H9 (cell line): ENCODE data around the gene KISS1R. TPM values are rescaled to one million over a fixed set of nuclear protein-coding genes. Genes with fewer than 3 reads are reported as not detected.

Experiments
- DNase-seq: peaks from one replicate; pipeline ENCODE4 v3.0.0-alpha.2; 2017
- H2AFZ ChIP-seq: one replicate; pipeline ENCODE4 v1.6.1; 2013; ENCODE audit warnings: mild to moderate bottlenecking, low read length, control low read depth, moderate library complexity
- H2AK5ac ChIP-seq: 2 replicates; pipeline ENCODE4 v1.6.1; 2013; ENCODE audit warnings: low read length, control low read depth, mixed read lengths; ENCODE audit not compliant: insufficient read length
- H2BK120ac ChIP-seq: one replicate; pipeline ENCODE4 v1.6.1; 2013; ENCODE audit warnings: low read depth, mild to moderate bottlenecking, low read length, control low read depth, inconsistent platforms; ENCODE audit not compliant: poor library complexity, severe bottlenecking
- H2BK12ac ChIP-seq: 2 replicates; pipeline ENCODE4 v1.6.1; 2013; ENCODE audit warnings: low read length, control low read depth, mixed read lengths, low read depth; ENCODE audit not compliant: insufficient read length
- H2BK15ac ChIP-seq: 2 replicates; pipeline ENCODE4 v1.6.1; 2013; ENCODE audit warnings: low read depth, low read length, control low read depth
- H2BK20ac ChIP-seq: one replicate; pipeline ENCODE4 v1.6.1; 2013; ENCODE audit warnings: low read depth, mild to moderate bottlenecking, low read length, control low read depth, inconsistent platforms; ENCODE audit not compliant: poor library complexity, severe bottlenecking
- H2BK5ac ChIP-seq: 2 replicates; pipeline ENCODE4 v1.6.1; 2013; ENCODE audit warnings: low read length, control low read depth, mixed read lengths; ENCODE audit not compliant: insufficient read length
- H3K14ac ChIP-seq: 2 replicates; pipeline ENCODE4 v1.6.1; 2013; ENCODE audit warnings: low read length, control low read depth; ENCODE audit not compliant: insufficient read depth
- H3K18ac ChIP-seq: 2 replicates; pipeline ENCODE4 v1.6.1; 2013; ENCODE audit warnings: low read depth, mild to moderate bottlenecking, mixed read lengths, low read length, control low read depth; ENCODE audit not compliant: insufficient read length
- H3K23ac ChIP-seq: 2 replicates; pipeline ENCODE4 v1.6.1; 2013; ENCODE audit warnings: low read length, control low read depth, mixed read lengths, low read depth; ENCODE audit not compliant: insufficient read length
- H3K23me2 ChIP-seq: 2 replicates; pipeline ENCODE4 v1.6.1; 2013; ENCODE audit warnings: low read depth, mild to moderate bottlenecking, mixed read lengths, low read length, control low read depth; ENCODE audit not compliant: insufficient read length, poor library complexity, severe bottlenecking
- H3K27ac ChIP-seq: 2 replicates; pipeline ENCODE4 v1.5.1; 2013; ENCODE audit warnings: low read length, control low read depth, mixed read lengths, low read depth; ENCODE audit not compliant: insufficient read length
- H3K27me3 ChIP-seq: 2 replicates; pipeline ENCODE4 v1.6.1; 2013; ENCODE audit warnings: low read length, control low read depth, inconsistent platforms; ENCODE audit not compliant: insufficient read depth
- H3K4ac ChIP-seq: 2 replicates; pipeline ENCODE4 v1.6.1; 2013; ENCODE audit warnings: low read depth, mild to moderate bottlenecking, control low read depth, inconsistent platforms, low read length, moderate library complexity
- H3K4me1 ChIP-seq: 2 replicates; pipeline ENCODE4 v1.6.1; 2013; ENCODE audit warnings: low read length, control low read depth, inconsistent platforms; ENCODE audit not compliant: insufficient read depth
- H3K4me2 ChIP-seq: 2 replicates; pipeline ENCODE4 v1.6.1; 2013; ENCODE audit warnings: low read length, control low read depth, mixed read lengths; ENCODE audit not compliant: insufficient read length, insufficient read depth
- H3K56ac ChIP-seq: 2 replicates; pipeline ENCODE4 v1.6.1; 2013; ENCODE audit warnings: low read depth, mild to moderate bottlenecking, mixed read lengths, low read length, control low read depth; ENCODE audit not compliant: insufficient read length
- H3K79me1 ChIP-seq: 2 replicates; pipeline ENCODE4 v1.6.1; 2013; ENCODE audit warnings: low read depth, mild to moderate bottlenecking, moderate library complexity, low read length, control low read depth, inconsistent platforms; ENCODE audit not compliant: insufficient read depth, poor library complexity, severe bottlenecking
- H3K79me2 ChIP-seq: 2 replicates; pipeline ENCODE4 v1.6.1; 2013; ENCODE audit warnings: low read length, control low read depth, inconsistent platforms; ENCODE audit not compliant: insufficient read depth
- H3K9ac ChIP-seq: 2 replicates; pipeline ENCODE4 v1.6.1; 2013; ENCODE audit warnings: low read length, control low read depth, mixed read lengths; ENCODE audit not compliant: insufficient read length; ENCODE audit errors: extremely low read depth
- H3K9me3 ChIP-seq: one replicate; pipeline ENCODE4 v1.6.1; 2013; ENCODE audit warnings: low read depth, low read length, inconsistent platforms; ENCODE audit not compliant: control insufficient read depth
- H3T11ph ChIP-seq: one replicate; pipeline ENCODE4 v1.6.1; 2013; ENCODE audit warnings: mild to moderate bottlenecking, low read length, control low read depth, inconsistent platforms
- H4K20me1 ChIP-seq: one replicate; pipeline ENCODE4 v1.6.1; 2013; ENCODE audit not compliant: control insufficient read depth, insufficient read length, insufficient read depth
- H4K5ac ChIP-seq: 2 replicates; pipeline ENCODE4 v1.6.1; 2013; ENCODE audit warnings: low read depth, mild to moderate bottlenecking, mixed read lengths, low read length, control low read depth; ENCODE audit not compliant: insufficient read length
- H4K8ac ChIP-seq: replicated peaks from 2 replicates; pipeline ENCODE4 v1.6.1; 2013; ENCODE audit warnings: low read length, control low read depth, mixed read lengths, low read depth; ENCODE audit not compliant: insufficient read length
- H4K91ac ChIP-seq: 2 replicates; pipeline ENCODE4 v1.6.1; 2013; ENCODE audit warnings: low read depth, mild to moderate bottlenecking, moderate library complexity, mixed read lengths, low read length, control low read depth; ENCODE audit not compliant: insufficient read length
- H3K27ac Mint-ChIP-seq, 3 experiments: 2 replicates in 2 of 3; 3 replicates in 1 of 3; pipeline ENCODE4 v1.8.0; 2020 to 2021; ENCODE audit warnings: mixed read lengths in 3 of 3, mild to moderate bottlenecking in 1 of 3, moderate library complexity in 1 of 3
- H3K27me3 Mint-ChIP-seq: 2 replicates; pipeline ENCODE4 v1.8.0; 2021; ENCODE audit warnings: low read depth, mild to moderate bottlenecking, moderate library complexity, mixed read lengths
- H3K36me3 Mint-ChIP-seq, 3 experiments: 2 replicates in 2 of 3; 3 replicates in 1 of 3; pipeline ENCODE4 v1.8.0; 2020 to 2021; ENCODE audit warnings: low read depth in 3 of 3, mixed read lengths in 3 of 3; ENCODE audit not compliant: insufficient read depth in 1 of 3
- H3K4me1 Mint-ChIP-seq, 2 experiments: 2 replicates each; pipeline ENCODE4 v1.8.0; 2020; ENCODE audit warnings: mixed read lengths in 2 of 2
- H3K4me3 Mint-ChIP-seq, 2 experiments: 2 replicates in 1 of 2; 3 replicates in 1 of 2; pipeline ENCODE4 v1.8.0; 2020 to 2021; ENCODE audit warnings: mild to moderate bottlenecking in 2 of 2, mixed read lengths in 2 of 2, moderate library complexity in 1 of 2
- H3K9me3 Mint-ChIP-seq, 2 experiments: 2 replicates in 1 of 2; 3 replicates in 1 of 2; pipeline ENCODE4 v1.8.0; 2020; ENCODE audit warnings: mild to moderate bottlenecking in 2 of 2, mixed read lengths in 2 of 2, moderate library complexity in 1 of 2
- CTCF ChIP-seq: fragments of 200-600 bp; sonication (generic); conservative IDR thresholded peaks from 3 replicates; pipeline ENCODE4 v1.8.0; 2021; ENCODE audit warnings: antibody characterized with exemption, mild to moderate bottlenecking
- WGBS: extraction: QIAGEN DNeasy Blood & Tissue Kit; methylation state at CpG from one replicate; pipeline ENCODE4 v1.1.7; 2013; ENCODE audit warnings: missing lambda C conversion rate, low lambda C conversion rate, mixed read lengths; ENCODE audit not compliant: insufficient read length; ENCODE audit errors: extremely low coverage; 5-methylcytosine and 5-hydroxymethylcytosine counted together
- total RNA-seq: library from RNA; stranded (reverse); gene quantifications from 2 replicates; pipeline ENCODE4 v1.2.1, GENCODE V29; 2021

The KISS1R gene
- total RNA-seq, 1 experiment from 2014 or later: 3.3 TPM

- Mint-ChIP-seq H3K4me3 (no peak overlapping the region), H3K27me3 (no peaks in the 10 kb centered on the region), H3K4me1 (peaks cover 8 to 11% of the 10 kb centered on the region in 2 experiments; a peak in 2 of 4 replicates), H3K9me3 (no peaks in the 10 kb centered on the region), H3K36me3 (peaks cover 11 to 53% (median 40%) of the 10 kb centered on the region in 3 experiments), H3K27ac (no peak overlapping the region; a peak in 1 of 7 replicates)
- H4K20me1 ChIP-seq: no peaks in the 10 kb centered on the region
- peaks cover 2% of the 10 kb centered on the region for H3K79me1 ChIP-seq
- no peak overlapping the region for H2BK20ac ChIP-seq
- no peak overlapping the region for H3K56ac ChIP-seq
- no CpG with 5 or more reads among the region's 29 CpGs for WGBS
- H3K18ac ChIP-seq: no peak overlapping the region
- no peaks in the 10 kb centered on the region for H3K9me3 ChIP-seq
- no peak overlapping the region for H4K91ac ChIP-seq
- no peak overlapping the region; the same call in 1 of the 2 replicates for H3K14ac ChIP-seq
- H2BK12ac ChIP-seq: no peak overlapping the region
- no peaks in the 10 kb centered on the region for H3K4me1 ChIP-seq
- H3K23me2 ChIP-seq: no peaks in the 10 kb centered on the region
- no peak overlapping the region for H3K27ac ChIP-seq
- H2AK5ac ChIP-seq: no peak overlapping the region
- H2BK120ac ChIP-seq: no peak overlapping the region
- no peak for DNase-seq
- no peak overlapping the region for H2BK5ac ChIP-seq
- no peak overlapping the region for H3K4ac ChIP-seq
- no peak overlapping the region for H4K8ac ChIP-seq
- no peak overlapping the region for H3K9ac ChIP-seq
- no peaks in the 10 kb centered on the region for H3K27me3 ChIP-seq
- no peak overlapping the region for H3K4me2 ChIP-seq
- H3K79me2 ChIP-seq: peaks cover 7% of the 10 kb centered on the region; the same call in 1 of the 2 replicates
- H2AFZ ChIP-seq: no peak overlapping the region
- 0 out of 2 replicates have a peak overlapping the region, but pooled peaks have one; percentile 57 for H2BK15ac ChIP-seq
- H3T11ph ChIP-seq: no peak overlapping the region
- no peak overlapping the region for H4K5ac ChIP-seq
- no peak for TF ChIP-seq CTCF
- H3K23ac ChIP-seq: no peak overlapping the region
Observed at GRCh38 chr19:934197-934840, 17.2 kb downstream of the KISS1R start.
